COR-L47 (cell line): ENCODE measurements around the gene GRM8.

Experiments used
- DNase-seq: peaks from one replicate; lab custom pipeline; 2025; lab: John Stamatoyannopoulos, UW

The GRM8 gene

DNA sequence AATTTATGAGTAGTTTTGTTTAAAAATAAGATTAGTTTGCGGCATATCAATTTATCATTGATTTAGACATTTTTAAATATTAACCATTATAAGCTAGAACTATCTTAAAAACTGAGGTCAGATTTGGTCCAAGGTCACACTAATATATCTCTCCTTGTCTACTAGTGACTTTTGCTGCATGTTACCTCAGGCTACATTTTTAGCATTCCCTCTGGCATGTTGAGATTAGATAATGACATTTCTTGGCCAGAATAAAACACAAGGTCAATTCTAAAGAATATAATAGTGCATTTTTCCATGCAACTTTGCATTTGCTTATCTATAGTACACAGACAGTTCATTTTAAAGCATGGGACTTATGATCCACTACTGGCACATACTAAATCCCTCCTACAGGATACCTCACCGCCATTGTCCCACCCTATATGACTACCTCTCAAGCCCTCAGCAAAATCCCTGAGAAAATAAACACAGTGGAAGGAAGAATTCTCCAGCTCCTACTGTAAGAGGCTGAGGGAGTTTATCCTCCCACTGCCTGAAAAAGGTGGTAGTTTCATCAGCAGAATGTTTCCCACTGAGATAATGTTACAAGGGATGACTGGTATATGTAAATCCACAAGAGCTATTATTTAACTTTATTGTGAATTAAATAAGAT is 816.4 kb downstream of the GRM8 start:
- DNase-seq: no peak

DNA sequence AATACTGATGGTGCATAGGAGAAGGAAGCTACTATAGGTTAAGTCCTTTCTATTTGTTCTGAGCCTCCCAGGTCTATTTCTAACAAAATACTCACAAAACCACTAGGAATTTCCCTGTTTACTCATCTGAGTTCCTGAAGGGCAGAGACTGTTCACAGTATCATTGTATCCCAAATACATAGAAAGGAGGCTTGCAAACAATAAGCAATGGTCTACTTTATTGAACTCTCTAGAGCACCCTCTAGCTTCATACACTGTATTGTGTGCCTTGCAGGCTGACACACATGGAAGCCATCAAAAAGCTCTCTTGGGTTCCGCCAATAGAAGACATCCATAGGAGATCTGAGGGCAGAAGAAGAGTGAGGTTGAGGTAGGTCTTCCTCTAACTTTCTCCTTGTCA is 826.1 kb downstream of the GRM8 start:
- no peak for DNase-seq

DNA sequence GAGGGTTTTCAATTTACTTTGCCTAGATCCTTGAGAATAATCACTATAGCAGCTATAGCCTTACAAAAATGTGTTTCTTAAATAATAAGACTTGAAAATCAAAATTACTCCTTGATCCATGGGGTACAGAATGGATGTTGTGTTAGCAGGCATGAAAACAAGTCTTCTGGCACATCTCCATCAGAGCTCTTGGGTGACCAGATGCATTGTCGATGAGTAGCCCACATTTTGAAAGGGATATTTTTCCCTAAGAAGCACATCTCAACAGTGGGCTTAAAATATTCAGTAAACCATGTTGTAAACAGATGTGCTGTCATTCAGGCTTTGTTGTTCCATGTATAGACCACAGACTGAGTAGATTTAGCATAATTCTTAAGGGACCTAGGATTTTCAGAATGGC is 827.8 kb downstream of the GRM8 start:
- no peak for DNase-seq

DNA sequence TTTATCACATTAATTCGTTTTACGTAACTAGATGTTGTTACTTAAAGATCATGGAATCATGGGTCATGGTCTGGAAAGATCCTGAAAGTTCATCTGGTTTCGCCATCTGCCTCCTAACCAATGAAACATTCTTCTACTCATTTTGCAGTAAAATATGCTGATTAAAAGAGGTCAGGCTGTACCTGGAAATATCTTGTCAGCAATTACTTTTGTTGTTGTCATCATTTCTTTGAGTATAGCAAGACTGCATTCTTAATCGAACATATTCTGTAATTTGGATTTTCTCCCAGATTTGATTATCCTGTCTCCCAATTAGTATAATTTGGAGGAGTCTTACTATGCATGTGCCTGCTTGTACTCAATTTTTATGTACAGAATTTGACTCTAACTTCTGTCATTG is 833.7 kb downstream of the GRM8 start:
- no peak for DNase-seq

DNA sequence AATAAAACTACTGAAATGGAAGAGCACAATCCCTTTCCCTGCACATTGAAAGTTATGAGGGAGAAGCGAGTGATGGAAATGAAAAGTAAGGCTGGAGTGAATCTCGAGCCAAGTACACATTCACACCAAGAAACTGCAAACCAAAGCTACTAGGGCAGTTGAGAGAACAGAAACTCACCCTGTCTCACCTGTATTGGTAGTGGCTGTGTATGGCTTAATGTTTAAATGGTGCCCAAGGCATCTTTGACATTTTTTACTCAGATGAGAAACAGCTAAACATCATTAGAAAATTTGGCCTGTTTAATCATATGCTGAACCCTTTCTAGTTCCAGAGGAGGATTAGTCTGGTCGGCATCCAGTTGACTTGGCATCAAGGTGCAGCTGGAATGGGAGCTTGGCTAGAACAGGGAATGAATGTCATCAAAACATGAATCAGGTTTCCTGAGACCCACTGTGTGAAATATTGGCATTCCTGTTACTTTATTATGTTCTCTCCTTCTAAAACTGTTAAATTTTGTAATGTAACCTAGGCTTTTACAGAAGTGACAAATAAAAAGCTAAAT is 840.8 kb downstream of the GRM8 start:
- no peak for DNase-seq

DNA sequence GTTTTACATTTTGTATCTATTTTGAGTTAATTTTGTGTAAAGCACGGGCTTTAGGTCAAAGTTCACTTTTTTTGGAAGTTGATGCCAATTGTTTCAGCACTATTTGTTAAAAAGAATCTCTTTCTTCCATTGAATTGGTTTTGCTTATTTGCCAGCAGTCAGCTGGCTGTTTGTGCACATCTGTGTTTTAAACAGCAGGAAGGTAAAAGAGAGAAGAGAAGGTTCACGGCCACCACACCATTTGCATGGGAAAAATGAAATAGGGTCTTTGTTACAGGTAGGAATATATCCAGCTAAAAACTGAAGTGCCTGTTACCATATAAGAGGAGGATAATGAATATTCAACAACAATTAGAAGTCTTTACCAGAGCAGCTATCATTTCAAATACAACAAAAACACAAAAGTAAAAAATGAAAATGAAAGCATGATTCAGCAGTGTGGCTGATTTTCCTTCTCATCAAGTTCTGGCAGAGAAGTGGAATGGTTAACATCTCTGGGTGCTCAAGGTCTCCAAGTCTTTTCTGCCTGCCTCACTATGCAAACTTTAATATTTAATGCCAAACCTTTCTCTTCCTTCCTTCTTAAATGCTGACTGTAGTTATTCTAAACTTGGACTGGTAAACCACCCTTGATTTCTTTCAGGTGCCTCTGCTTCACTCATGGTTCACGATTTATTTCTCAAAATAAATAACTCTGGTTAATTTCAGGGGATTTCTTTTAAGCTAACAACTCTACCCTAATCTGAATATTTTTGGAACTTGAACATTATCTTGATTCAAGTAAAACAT is 841.5 kb downstream of the GRM8 start:
- no peak for DNase-seq

DNA sequence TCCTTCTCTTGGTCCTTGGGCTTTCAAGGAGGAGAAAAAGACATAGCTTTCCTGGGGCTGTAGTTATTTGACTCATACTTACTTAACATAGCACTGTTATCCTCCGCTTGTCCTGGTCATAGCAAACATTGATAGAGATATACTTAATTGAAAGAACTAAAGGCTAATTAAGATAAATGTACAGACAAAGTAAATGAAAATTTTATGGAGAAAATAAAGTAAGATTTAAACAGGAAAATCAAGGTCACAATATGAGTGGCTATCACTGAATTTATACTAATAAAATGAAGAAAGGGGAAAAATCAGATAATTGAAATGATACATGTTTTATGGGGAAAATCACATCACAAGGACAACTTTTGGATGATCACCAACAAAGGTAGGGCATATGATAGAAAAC is 849.7 kb downstream of the GRM8 start:
- DNase-seq: no peak

DNA sequence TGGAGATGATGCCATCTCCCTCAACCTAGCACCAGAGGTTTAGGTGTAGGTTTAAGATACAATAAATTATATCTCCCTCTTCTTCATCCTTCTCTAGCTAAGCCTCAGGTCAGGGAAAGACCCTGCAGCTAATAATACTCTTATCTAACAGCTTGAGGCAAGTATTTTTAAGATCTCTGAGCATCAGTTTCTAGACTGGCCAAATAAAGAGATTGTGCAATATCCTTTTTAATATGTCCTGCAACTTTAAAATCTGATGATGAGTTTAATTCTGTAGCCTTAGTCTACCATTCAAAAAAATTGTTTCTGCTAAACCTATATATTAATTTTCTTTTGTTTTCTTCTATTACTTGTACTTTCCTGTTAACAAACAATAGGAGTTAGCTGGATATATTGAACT is 850.8 kb downstream of the GRM8 start:
- no peak for DNase-seq

DNA sequence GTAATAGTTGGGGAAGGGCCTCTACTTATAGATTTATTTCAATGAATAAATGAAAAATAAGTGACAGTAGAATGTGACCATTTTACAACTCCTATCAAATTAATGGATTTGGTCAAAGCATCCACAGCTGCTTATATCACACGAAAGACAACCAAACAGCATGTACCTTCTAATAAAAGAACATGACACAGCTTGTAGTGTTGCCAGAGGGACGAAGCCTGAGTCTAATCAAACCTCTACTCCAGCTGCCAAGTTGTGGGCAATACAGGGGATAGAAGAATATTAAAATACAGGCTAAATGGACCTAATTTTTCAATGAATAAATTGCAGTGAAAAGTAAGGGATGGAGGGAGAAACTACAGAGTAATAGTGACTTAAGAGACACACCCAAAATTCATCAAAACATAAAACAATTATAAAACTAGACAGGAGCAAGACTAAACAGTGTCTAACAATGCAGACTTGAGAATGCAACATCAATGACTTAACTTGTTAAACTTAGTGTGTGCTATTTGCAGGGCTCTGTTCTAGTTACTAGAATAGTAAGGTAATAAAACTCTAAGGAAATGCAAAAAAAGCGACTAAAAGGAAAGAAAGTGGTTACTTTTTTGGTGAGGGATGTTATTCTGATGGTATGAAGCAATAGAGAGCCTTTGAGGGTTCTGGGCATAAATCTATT is 853.8 kb downstream of the GRM8 start:
- DNase-seq: no peak

DNA sequence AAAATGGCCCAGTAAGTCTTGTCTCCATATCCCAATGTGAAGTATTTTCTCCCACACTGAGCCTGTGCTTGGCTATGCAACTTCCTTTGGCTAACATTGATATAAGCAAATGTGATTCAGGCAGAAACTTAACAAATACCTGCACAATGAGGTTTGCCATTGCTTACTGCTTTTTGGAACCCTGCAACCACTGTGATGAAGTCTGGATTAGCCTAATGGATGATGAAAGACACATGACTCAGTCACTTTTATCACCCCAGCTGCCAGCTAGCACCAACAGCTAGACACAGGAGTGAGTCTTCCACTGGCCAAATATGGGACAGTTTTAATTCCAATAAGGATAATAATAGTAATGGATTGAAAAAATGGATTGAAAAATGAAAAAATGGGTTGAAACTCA is 854.5 kb downstream of the GRM8 start:
- no peak for DNase-seq

DNA sequence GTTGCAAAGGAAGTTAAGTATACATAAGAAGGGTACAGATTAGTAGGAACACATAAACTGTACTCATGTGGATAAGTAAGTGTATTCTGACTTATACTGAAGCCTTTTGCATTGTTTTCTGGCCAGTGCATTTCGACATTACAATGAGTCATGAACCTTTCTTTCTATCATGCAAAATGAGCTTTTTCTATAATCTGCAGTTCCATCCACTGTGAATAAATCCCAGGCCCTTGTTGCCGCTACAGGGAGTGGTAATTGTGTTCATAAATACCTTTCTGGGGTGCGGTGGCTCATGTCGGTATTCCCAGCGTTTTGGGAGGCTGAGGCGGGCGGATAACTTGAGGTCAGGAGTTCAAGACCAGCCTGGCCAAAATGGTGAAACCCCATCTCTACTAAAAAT is 858.3 kb downstream of the GRM8 start:
- DNase-seq: no peak
